ENCODE measurements around the gene SHISA4.

DNA sequence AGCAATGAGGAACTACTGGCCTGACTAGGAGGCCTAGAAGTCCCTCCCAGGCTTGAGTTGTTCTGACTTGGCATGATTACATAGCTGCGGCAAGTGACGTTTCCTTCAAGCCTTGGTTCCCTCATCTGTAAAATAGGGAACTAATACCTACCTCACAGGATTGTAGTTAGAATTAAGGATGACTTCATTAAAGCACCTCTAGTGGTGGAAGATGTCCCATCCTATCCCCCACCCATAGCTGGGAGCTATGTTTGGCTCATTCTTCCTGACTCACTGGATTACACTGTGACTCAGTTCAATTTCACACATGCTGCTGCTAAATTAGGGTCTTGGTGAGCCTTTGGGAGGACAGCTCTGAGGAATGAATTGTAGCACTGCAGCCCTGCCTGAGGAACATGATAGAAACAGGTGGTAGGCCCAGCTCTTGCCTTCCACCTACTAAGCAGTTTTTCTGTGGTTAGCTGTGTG lies 6.0 kb upstream of the SHISA4 start:
- TF ChIP-seq, protein P1, sequence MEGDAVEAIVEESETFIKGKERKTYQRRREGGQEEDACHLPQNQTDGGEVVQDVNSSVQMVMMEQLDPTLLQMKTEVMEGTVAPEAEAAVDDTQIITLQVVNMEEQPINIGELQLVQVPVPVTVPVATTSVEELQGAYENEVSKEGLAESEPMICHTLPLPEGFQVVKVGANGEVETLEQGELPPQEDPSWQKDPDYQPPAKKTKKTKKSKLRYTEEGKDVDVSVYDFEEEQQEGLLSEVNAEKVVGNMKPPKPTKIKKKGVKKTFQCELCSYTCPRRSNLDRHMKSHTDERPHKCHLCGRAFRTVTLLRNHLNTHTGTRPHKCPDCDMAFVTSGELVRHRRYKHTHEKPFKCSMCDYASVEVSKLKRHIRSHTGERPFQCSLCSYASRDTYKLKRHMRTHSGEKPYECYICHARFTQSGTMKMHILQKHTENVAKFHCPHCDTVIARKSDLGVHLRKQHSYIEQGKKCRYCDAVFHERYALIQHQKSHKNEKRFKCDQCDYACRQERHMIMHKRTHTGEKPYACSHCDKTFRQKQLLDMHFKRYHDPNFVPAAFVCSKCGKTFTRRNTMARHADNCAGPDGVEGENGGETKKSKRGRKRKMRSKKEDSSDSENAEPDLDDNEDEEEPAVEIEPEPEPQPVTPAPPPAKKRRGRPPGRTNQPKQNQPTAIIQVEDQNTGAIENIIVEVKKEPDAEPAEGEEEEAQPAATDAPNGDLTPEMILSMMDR (IDR thresholded peaks at IDR 0.05), result no peak
- TF ChIP-seq EZH2 (IDR thresholded peaks at IDR 0.05), result no peak

All from neural progenitor cell (in vitro differentiated cells).